GM12873 (cell line): ENCODE data around the gene TIMM44.

Experiments
- CTCF ChIP-seq: IDR thresholded peaks from 2 replicates; pipeline ENCODE4 v1.5.1; 2012; ENCODE audit warnings: low read depth, mild to moderate bottlenecking, moderate library complexity, low read length, control low read depth; ENCODE audit not compliant: insufficient read depth; ENCODE audit errors: missing control alignments

TIMM44 gene

GRCh38 chr19:7983995-7984837, 40.8 kb upstream of the TIMM44 start:
- TF ChIP-seq CTCF, result no peak

GRCh38 chr19:7983286-7983950, 40.0 kb upstream of the TIMM44 start:
- no peak for TF ChIP-seq CTCF

- no peak for TF ChIP-seq CTCF
Observed at GRCh38 chr19:7982651-7983099, 39.2 kb upstream of the TIMM44 start.

GRCh38 chr19:7982103-7982502, 38.6 kb upstream of the TIMM44 start:
- TF ChIP-seq CTCF, result no peak

- TF ChIP-seq CTCF, result no peak
Observed at GRCh38 chr19:7981661-7982060, 38.2 kb upstream of the TIMM44 start.

- no peak for TF ChIP-seq CTCF
Observed at GRCh38 chr19:7981199-7981598, 37.7 kb upstream of the TIMM44 start.

- no peak for TF ChIP-seq CTCF
Observed at GRCh38 chr19:7980635-7981121, 37.2 kb upstream of the TIMM44 start.
